RWPE2 (cell line): ENCODE results near the gene SLC12A9.
A peak's percentile ranks its signal among the peaks of the same experiment; 100 is the strongest.

Experiments used
- ATAC-seq: fragments of 200-7000 bp; cut with Tn5 transposase; 3 replicates; pipeline ENCODE4 v1.9.1; 2021; ENCODE audit warnings: low read depth
- DNase-seq: peaks from one replicate; pipeline ENCODE4 v3.0.0-alpha.2; 2020; ENCODE audit warnings: low spot score
- H3K27ac ChIP-seq: fragments of 450-650 bp; 2 replicates; pipeline ENCODE4 v1.5.1; 2017; ENCODE audit warnings: mild to moderate bottlenecking; ENCODE audit not compliant: poor library complexity, severe bottlenecking
- H3K27me3 ChIP-seq: fragments of 250-450 bp; sonication (Bioruptor Pico); 2 replicates; pipeline ENCODE4 v1.5.1; 2021; ENCODE audit warnings: mild to moderate bottlenecking, moderate library complexity; ENCODE audit not compliant: insufficient read depth, poor library complexity, severe bottlenecking
- H3K36me3 ChIP-seq: fragments of 250-450 bp; sonication (Bioruptor Pico); 2 replicates; pipeline ENCODE4 v1.5.1; 2020; ENCODE audit warnings: low read depth, mild to moderate bottlenecking, moderate library complexity
- H3K4me1 ChIP-seq: fragments of 250-450 bp; sonication (Bioruptor Pico); 2 replicates; pipeline ENCODE4 v1.5.1; 2021; ENCODE audit warnings: mild to moderate bottlenecking, moderate library complexity; ENCODE audit not compliant: insufficient read depth, poor library complexity, severe bottlenecking
- H3K4me3 ChIP-seq: fragments of 250-450 bp; sonication (Bioruptor Pico); 2 replicates; pipeline ENCODE4 v1.5.1; 2021; ENCODE audit warnings: mild to moderate bottlenecking, moderate library complexity; ENCODE audit not compliant: severe bottlenecking
- H3K9me3 ChIP-seq: fragments of 250-450 bp; sonication (Bioruptor Pico); 2 replicates; pipeline ENCODE4 v1.5.1; 2021; ENCODE audit warnings: mild to moderate bottlenecking, moderate library complexity; ENCODE audit not compliant: severe bottlenecking
- CTCF ChIP-seq: fragments of 450-650 bp; IDR thresholded peaks from one replicate; pipeline ENCODE4 v1.5.1; 2017; ENCODE audit warnings: mild to moderate bottlenecking, moderate library complexity; ENCODE audit not compliant: poor library complexity, severe bottlenecking

The SLC12A9 gene

GRCh38 chr7:100888291-100888987, 35.9 kb downstream of the SLC12A9 start:
- no peaks in the 10 kb centered on the region for H3K27me3 ChIP-seq
- no peak for ATAC-seq
- DNase-seq, result no peak
- H3K4me1 ChIP-seq, result peaks cover 18% of the 10 kb centered on the region
- TF ChIP-seq CTCF, result no peak
- H3K27ac ChIP-seq, result peak overlapping the region; percentile 86
- peak overlapping the region; percentile 43 for H3K4me3 ChIP-seq
- H3K9me3 ChIP-seq, result no peaks in the 10 kb centered on the region
- H3K36me3 ChIP-seq, result peaks cover 53% of the 10 kb centered on the region

GRCh38 chr7:100888988-100889750, 36.7 kb downstream of the SLC12A9 start, which contains the start of gene UFSP1:
Gene UFSP1 (minus strand): TSS chr7:100889715. CDS start chr7:100889271, 444 bp downstream.
- Histone ChIP-seq H3K36me3 (peaks cover 46% of the 10 kb centered on the region), H3K9me3 (no peaks in the 10 kb centered on the region), H3K27ac (peak within 1 kb of the TSS; percentile 86), H3K27me3 (no peaks in the 10 kb centered on the region), H3K4me3 (peak within 1 kb of the TSS; percentile 43), H3K4me1 (peaks cover 18% of the 10 kb centered on the region)
- ATAC-seq (peak; percentile 48), DNase-seq (no peak)
- no peak for TF ChIP-seq CTCF

- TF ChIP-seq CTCF, result no peak
- H3K27me3 ChIP-seq, result peaks cover 12% of the 10 kb centered on the region
- DNase-seq, result no peak
- peak overlapping the region; percentile 43 for H3K4me3 ChIP-seq
- peak overlapping the region; percentile 86 for H3K27ac ChIP-seq
- H3K36me3 ChIP-seq, result peaks cover 29% of the 10 kb centered on the region
- no peaks in the 10 kb centered on the region for H3K9me3 ChIP-seq
- ATAC-seq, result no peak
- H3K4me1 ChIP-seq, result peaks cover 18% of the 10 kb centered on the region
Observed at GRCh38 chr7:100890653-100891567, 38.4 kb downstream of the SLC12A9 start.

- no peak for ATAC-seq
Observed at GRCh38 chr7:100891568-100892247, 39.2 kb downstream of the SLC12A9 start.

More at GRCh38 chr7:100891568-100892247, 39.2 kb downstream of the SLC12A9 start:
- DNase-seq, result no peak
- H3K9me3 ChIP-seq, result no peaks in the 10 kb centered on the region
- H3K27me3 ChIP-seq, result peaks cover 20% of the 10 kb centered on the region
- no peak for TF ChIP-seq CTCF
- peaks cover 21% of the 10 kb centered on the region for H3K36me3 ChIP-seq
- peak overlapping the region; percentile 86 for H3K27ac ChIP-seq
- no peak overlapping the region for H3K4me3 ChIP-seq
- peaks cover 18% of the 10 kb centered on the region for H3K4me1 ChIP-seq
